HG03175 (cell line): ENCODE measurements around the gene RUSC2.

Experiments used
- ATAC-seq: cut with Tn5 transposase; IDR thresholded peaks from one replicate; pipeline ENCODE4 v1.9.1; 2021; ENCODE audit warnings: mild to moderate bottlenecking, moderate library complexity; ENCODE audit not compliant: unreplicated experiment

Gene RUSC2

GRCh38 chr9:35489313-35490154 is at the start of gene RUSC2:
TSS of gene RUSC2 (plus strand) at chr9:35490111. CDS start at chr9:35546522, 56,411 bp downstream.
- ATAC-seq: peak; percentile 57

GRCh38 chr9:35446012-35446411 is 43.9 kb upstream of the RUSC2 start:
- no peak for ATAC-seq

GRCh38 chr9:35448496-35448895 is 41.4 kb upstream of the RUSC2 start:
- ATAC-seq: no peak

GRCh38 chr9:35452481-35452880 is 37.4 kb upstream of the RUSC2 start:
- ATAC-seq: no peak

- ATAC-seq: no peak
Measured at GRCh38 chr9:35453786-35454185, 36.1 kb upstream of the RUSC2 start.

GRCh38 chr9:35464141-35465025 is 25.5 kb upstream of the RUSC2 start:
- no peak for ATAC-seq

- ATAC-seq: no peak
Measured at GRCh38 chr9:35470340-35470739, 19.6 kb upstream of the RUSC2 start.

GRCh38 chr9:35470894-35471293 is 19.0 kb upstream of the RUSC2 start:
- no peak for ATAC-seq

- no peak for ATAC-seq
Measured at GRCh38 chr9:35476596-35476995, 13.3 kb upstream of the RUSC2 start.

GRCh38 chr9:35477211-35477855 is 12.6 kb upstream of the RUSC2 start:
- peak; percentile 42 for ATAC-seq

GRCh38 chr9:35478871-35479270 is 11.0 kb upstream of the RUSC2 start:
- ATAC-seq: no peak

GRCh38 chr9:35481347-35481975 is 8.4 kb upstream of the RUSC2 start:
- ATAC-seq: no peak

- ATAC-seq: no peak
Measured at GRCh38 chr9:35482071-35482470, 7.8 kb upstream of the RUSC2 start.

GRCh38 chr9:35484406-35484805 is 5.5 kb upstream of the RUSC2 start:
- ATAC-seq: no peak

- no peak for ATAC-seq
Measured at GRCh38 chr9:35487081-35487480, 2.8 kb upstream of the RUSC2 start.

- ATAC-seq: no peak
Measured at GRCh38 chr9:35488021-35488420, 1.9 kb upstream of the RUSC2 start.

GRCh38 chr9:35488566-35489312 is 1.2 kb upstream of the RUSC2 start:
- no peak for ATAC-seq

GRCh38 chr9:35490155-35490909 is 421 bp downstream of the RUSC2 start:
- ATAC-seq: peak; percentile 12

- no peak for ATAC-seq
Measured at GRCh38 chr9:35490910-35491465, 1.1 kb downstream of the RUSC2 start.
